Measurements from ENCODE around the gene SULT1E1.

Gene SULT1E1, protein sequence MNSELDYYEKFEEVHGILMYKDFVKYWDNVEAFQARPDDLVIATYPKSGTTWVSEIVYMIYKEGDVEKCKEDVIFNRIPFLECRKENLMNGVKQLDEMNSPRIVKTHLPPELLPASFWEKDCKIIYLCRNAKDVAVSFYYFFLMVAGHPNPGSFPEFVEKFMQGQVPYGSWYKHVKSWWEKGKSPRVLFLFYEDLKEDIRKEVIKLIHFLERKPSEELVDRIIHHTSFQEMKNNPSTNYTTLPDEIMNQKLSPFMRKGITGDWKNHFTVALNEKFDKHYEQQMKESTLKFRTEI

DNA sequence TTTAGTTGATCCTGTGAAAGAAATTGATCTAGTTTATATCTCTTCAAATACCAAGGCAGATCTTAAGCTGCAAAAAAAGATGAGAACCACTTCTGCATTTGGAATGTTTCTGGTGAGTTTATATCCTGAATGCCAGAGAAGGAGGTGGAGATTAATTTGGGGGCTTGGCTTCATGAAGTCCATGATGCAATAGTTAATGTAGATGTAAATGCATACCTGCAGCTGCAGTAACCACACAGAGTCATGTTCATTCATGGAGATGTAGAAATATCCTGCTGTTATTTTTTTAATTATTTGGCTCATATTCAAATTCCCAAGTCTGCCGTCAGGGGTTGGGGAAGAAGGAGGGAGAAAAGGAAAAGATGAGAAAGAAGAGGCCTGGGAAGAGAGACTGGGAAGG is at the start of gene SULT1E1:
SULT1E1 (minus strand) TSS at position 94 of the 400 bp plus-strand sequence. CDS start 2,501 bp downstream, outside the sequence.
- DNase-seq (ENCODE audit: low spot score): no peak

DNA sequence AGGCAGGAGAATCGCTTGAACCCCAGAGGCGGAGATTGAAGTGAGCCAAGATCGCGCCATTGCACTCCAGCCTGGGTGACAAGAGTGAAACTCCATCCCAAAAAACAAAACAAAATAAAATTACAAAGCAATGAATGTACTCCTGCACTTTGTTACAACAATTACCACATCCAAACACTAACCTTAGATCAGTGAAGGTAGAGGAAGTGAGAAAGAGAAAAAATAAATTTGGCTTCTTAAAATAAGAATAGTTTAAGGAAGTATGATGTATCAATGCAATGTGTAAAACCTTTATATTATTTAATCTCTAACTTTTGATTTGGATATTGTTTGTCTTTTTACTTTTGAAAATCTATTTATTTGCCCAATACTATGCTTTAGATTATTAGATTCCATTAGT is 49.2 kb upstream of the SULT1E1 start:
- no peak for DNase-seq (ENCODE audit: low spot score)

DNA sequence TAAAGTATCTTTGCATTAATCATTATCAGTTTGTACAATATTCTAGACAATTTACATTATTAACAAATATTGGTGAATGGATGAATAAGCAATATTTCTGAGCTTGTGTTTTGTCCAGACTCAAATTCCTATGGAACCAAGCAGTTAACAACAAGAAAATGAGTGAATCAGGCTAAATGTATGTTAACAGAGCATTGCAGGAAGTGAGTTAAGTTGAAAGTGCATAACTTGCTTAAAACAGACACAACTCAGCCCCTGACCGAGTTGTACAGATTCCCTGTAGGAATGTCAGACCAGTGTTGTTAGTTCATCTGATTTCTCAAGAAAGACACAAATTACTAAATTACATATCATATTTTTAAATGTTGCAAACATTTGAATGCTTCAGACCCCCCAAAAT is 47.2 kb upstream of the SULT1E1 start:
- DNase-seq (ENCODE audit: low spot score): no peak

DNA sequence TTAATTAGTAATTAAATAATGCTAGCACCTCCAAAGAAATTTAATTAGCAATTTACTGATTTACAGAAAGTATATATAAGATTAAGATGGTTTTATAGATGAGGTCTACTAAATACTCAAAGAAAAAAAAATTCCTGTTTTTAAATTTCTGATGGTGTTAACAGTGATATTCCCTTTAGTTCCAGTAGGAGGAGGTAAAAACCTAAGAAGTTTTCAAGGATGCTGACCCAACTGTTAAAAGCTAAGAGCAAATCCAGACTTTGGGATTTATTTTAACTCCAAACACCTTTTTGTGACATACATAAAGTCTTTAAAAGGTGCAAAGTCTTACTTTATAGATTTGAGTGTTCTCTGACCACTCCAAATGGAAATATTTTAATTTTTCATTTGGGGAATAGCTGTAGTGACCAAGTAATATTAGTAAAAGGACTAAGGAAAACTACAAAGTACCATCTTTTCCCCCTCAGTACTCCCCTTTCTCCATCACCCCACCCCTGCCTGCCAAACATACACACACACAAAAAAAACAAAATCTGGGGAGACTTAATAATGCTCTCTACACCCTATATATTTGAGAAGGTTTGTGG is 36.7 kb upstream of the SULT1E1 start:
- DNase-seq (ENCODE audit: low spot score): no peak

DNA sequence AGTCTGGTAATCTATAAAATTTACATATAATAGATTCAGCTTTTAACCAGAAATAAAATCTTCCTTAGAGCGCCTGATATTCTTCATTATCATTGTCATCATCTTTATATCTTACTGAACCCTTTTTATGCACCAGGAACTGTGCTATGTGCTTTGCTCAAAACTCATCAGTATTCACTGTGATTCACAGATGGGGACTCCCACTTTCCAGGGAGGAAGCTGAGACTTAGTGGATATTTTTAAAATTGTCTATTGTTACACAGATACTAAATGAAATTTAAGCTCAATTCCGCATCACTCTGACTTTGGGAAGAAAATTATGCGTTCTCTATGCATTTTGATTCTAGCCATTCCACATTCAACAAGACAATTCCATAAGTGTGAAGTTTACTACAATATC is 34.8 kb upstream of the SULT1E1 start:
- DNase-seq (ENCODE audit: low spot score): no peak

DNA sequence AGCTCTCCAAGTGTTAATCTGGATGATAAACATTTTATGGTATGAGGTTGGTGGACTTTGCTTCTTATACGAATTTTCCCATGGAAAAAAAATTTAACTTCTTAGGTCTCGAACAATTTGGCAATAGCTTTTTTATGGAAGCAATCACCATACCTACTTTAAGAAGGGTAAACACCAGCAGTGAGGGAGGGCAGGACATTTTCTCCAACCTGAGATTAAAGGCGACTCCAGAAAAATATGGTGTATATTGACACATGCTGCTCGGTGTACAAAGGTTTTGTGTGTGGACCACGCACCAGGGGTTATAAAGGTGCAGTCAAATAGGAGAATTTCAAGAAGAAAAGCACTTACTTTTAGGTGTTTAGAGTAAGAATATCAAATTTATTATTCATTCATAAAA is 34.2 kb upstream of the SULT1E1 start:
- DNase-seq (ENCODE audit: low spot score): no peak

DNA sequence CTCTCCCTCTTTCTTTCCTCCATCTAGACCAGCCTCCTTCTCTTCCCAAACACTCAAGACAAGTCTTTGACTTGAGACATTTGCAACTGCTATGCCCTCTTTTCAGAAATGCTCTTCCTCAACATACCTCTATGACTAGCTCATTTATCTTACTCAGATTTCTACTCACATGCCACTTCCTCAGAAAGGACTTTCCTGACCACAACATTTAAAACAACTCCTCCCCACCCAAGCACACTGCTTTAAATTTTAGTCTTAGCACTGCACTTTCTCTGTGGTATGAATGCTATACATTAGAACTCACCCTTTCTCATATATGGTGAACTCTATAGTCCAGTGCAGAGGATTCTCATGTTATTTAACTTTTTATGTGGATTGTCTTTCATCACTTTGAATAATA is 28.4 kb upstream of the SULT1E1 start:
- DNase-seq (ENCODE audit: low spot score): no peak

DNA sequence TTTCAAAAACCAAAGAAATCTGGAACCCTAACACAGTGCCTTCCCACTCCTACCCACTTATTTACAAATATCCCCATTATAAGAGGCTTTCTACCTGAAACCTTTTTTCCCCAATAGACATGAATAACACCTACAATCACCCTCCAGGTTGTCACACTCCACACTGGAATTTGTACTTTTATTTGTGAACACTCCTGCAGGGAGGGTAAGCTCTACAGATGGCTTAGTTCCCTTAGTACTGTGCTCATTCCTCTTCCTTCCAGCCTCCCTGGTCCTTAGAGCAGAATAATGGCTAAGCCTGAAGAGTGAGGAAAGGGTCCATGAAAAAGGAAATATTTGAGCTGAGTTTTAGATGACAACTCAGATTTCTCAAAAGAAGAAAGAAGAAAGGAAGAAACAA is 22.2 kb upstream of the SULT1E1 start:
- DNase-seq (ENCODE audit: low spot score): no peak

DNA sequence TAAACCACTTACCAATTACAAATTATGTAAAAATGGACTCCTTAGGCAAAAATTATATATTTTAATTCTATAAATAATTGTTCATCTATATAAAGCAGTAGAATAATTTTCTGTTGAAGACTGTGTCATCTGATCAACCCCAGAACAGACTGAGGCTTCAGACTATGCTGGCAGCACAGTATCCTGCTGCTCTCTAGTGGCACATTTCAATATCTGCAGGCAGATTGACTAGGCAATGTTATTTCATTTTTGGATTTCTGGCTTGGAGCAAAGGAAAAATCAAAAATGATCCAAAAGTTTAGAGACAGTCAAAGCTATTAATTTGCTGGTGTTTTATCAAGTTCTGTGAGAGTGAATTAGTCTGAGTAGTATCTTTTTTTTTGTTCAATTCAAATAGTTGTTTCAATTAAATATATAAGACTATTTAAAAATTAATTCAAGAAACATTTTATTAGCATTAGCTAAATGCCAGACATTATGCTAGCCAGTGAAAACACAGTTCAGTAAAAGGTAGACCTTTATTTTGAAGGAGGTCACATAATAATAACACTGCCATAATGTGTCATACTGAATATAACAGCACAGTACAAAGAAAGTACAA is 21.3 kb upstream of the SULT1E1 start:
- DNase-seq (ENCODE audit: low spot score): no peak

DNA sequence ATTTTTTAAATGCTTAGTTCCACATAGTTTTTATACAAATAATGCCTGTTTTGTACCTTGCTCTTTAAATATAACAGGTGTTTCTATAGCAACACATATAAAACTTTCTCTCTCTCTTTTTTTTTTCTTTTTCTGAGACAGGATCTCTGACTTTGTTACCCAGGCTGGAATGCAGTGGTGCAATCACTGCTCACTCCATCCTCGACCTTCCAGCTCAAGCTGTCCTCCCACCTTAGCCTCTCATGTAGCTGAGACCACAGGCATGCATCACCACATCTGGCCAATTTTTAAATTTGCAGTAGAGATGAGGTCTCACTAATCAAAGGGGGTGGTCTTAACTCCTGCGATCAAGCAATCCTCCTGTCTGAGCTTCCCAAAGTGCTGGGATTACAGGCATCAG is 18.3 kb upstream of the SULT1E1 start:
- no peak for DNase-seq (ENCODE audit: low spot score)

DNA sequence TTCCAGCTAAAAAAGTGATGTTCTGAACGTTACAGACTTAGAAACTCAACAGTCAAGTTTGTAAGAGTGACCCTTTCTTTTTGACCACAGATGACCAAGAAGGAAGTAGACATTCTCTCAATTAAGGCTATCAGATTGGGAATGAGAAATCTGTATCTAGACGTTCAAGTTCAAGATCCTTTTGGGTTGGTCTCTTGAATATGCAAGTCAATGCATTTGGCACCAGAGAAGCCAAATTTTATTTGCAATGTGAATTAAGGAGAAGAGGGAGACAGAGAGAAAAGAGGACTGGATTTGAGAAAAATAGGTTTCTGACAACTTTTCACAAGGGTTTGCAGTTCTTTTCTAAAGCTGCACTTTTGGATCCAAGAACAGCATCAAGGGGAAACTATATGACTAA is 17.5 kb upstream of the SULT1E1 start:
- DNase-seq (ENCODE audit: low spot score): no peak

DNA sequence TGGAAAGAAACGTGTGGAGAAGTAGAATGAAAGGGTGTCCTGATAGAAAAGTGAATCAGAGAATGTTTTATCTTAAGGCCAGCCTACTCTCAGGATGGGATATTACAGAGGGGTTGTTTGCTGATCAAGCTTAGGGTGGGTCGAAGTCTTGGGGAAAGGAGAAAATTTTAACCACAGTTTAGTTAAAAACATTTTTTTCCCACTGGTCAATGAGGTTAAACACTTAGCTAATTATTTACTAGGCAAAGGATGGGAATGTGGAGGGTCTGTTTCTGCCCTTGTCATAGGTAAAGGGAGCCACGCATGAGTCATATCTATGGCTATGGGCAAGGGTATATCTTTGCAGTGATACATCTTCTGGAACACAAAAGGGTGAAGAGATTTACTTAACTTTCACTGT is 16.1 kb upstream of the SULT1E1 start:
- DNase-seq (ENCODE audit: low spot score): no peak

DNA sequence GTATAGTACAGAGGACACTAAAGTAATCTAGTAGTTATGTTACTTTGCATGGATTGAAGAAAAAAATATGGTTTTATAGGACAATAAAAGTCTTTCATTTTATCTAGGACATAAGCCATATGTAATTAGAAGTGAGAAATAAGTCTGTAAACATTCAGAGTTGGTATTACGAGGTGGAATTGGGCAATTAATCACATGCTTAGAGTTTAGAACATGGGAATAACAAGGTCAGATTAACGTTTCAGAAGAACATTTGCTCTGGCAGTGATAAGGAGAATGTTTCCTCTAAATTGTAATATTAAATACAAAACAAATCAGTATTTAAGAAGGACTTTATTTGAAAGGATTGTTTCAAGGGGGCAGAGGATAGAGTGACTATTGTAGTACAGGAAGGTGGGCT is 15.6 kb upstream of the SULT1E1 start:
- DNase-seq (ENCODE audit: low spot score): no peak

DNA sequence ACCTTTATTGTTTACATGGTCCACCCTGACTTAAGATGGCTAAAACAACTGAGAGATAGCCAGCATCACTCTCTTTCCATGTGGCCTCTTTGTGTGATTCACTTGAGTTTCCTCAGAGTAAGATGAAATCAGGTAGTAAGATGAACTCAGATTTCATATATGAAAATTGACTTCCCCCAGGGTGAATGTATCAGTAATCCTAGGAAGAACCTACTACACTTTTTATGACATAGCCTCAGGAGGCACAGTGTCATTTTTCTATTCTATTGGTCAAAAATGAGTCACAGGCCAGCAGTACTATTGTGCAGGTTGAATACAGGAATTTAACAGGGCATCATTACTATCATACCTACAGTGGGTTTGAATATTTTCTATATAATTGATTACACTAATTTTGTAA is 14.6 kb upstream of the SULT1E1 start:
- no peak for DNase-seq (ENCODE audit: low spot score)

DNA sequence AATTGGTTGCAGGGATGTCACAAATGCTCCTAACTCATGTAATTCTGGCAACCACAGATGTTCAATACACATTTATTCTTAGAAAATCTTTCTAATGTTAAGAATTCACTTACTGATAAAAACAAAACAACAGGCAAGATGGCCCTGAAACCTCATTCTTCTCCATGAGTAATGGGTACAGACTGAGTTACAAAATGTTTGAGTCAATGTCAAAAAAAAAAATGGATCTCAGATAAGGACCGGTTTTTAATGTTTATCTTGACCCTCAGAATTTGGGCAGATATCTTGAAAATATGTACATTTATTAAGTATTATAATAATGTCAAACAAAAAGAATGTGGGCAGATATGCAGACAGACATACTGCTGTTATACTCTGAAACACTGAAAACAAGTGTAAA is 1.8 kb upstream of the SULT1E1 start:
- DNase-seq (ENCODE audit: low spot score): no peak

DNA sequence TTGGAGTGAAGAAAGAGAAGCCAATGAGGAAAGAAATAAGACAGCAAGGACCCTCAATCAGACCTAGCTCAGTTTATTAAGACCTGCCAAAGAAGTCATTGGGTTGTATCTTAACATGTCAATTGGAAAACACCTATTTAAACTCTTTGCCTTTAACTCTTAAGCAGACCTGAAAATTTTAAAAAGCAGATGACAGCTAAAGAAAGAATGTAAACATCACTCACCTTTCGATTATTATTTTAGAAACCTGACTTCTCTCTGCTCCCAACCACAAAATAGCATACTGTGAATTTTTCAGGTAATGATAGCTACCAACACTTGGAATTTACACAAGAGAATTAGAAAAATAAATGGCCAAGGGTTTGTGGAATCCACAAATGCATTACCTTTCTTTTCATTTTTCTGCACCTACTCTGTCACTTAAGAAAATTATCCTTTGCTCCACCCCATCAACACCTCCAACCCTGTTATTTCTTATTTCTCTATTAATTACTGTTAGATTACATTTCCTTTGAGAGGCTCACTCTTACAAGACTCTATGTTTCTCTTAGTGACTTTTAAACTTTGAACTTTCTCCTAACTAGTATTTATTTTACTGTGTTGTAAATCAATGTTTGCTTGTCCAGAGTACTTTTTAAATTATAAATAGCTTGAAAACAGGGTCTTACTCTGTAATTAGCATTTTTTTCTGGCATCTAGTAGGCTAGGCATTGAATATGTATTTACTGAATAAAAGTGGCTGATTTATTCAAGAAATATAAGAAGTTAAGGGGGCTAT is 765 bp upstream of the SULT1E1 start:
- no peak for DNase-seq (ENCODE audit: low spot score)

DNA sequence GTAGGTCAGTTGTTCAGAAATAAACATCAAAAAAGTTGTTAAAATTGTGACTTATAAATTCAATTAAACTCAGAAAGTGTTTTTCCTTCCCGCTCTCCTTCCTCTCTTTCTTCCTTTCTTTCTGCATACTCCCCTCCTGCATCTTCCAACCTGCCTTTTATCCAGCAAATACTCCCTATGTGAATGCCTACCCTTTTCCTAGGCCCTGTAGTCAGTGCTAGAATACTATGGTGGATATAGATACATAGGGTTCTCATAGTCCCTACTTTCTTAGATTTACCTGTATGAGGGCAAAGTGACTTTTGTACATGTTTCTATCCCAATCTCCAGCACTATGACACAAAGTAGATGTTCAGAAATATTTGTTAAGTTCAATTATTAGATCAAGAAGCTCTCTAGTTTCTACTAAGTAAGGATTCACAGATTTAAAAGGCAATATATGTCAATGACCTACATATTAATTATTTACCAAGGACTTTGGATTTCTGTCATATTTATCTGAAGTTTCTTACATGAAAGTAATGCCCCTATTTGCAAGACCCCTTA is 732 bp downstream of the SULT1E1 start:
- DNase-seq (ENCODE audit: low spot score): no peak

DNA sequence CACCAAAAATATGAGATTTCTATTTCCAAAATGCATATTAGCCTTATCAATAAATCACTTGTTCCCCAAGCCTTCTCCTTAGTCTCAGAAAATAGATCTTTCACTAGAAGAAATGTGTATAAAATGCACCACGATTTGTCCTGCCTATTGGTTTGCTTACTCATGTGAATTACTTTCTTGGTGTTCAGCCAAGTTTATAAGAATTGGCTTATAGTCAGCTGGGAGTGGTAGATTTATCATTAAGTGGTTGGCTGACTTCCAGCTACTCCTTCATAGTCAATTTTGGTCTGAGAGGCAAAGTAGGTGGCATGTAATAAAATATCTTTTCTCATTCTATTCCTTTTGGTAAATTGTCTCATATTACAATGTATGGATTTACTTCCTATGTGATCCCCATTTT is 1.3 kb downstream of the SULT1E1 start:
- no peak for DNase-seq (ENCODE audit: low spot score)

DNA sequence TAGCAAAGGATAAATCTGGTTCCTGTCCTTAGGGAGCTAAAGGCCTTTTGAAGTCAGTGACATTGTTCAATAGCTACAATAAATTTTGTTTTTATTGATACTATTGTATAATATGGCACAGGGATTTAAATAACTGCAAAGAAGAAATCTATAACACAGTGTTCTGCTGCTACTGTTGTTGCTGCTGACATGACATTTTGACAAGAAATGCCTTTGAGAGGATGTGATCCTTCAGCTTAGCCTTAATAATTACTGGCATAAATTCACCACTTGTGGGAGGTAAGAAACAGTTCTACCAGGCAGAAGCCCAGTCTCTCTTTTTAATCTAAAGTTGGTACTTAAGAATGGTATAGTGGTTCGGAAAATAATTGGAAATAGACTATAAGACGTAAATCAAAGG is 4.1 kb downstream of the SULT1E1 start:
- no peak for DNase-seq (ENCODE audit: low spot score)

DNA sequence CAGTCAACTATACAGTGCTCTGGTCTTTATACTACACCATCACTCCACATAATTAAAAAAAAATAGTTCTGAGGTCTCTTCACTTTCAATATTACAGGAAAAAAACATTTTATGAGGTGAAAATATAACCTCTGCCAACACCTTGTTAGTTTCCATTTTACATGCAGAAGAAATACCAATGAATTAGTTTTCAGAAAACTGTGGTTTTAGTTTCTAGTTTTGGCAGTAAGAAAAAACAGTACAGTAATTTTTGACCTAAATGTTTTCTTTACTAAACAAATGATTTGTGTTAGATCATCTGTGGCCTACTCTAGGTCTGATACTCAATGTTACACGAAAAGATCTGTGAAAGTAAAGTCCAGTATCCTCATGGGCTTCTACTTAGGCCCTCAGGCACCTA is 10.0 kb downstream of the SULT1E1 start:
- no peak for DNase-seq (ENCODE audit: low spot score)

DNA sequence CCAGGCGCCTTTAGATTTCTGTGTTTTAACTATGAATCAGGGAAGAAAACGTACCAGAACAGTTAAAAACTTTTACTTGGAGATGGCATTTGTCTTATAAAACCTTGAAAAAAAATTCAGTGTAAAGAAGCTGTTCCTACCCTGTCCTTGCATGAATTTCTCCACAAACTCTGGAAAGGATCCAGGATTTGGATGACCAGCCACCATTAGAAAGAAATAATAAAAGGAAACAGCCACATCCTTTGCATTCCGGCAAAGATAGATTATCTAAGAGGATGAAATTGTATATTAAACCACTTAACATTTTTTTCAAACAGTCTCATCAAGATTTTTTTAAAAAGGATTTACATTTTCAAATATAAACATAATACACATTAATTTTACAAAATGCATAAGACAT is 10.6 kb downstream of the SULT1E1 start:
- DNase-seq (ENCODE audit: low spot score): no peak

DNA sequence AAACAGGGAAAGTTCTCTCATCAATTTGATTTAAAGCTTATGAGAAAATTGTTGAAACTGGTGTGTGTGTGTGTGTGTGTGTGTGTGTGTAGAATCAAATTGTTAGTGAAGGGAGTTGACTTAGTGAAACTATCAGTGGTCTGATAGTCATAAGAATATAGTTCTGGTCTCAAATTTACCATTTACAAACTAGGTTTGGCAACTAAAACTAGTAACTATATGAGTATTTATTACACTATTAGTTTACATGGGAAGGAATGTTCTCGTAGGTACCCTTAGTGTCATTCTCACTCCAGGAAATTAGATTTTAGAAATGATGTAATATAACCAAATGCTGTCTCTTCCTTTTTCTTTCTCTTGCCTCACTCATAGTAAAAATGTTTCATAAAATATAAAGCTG is 11.9 kb downstream of the SULT1E1 start:
- no peak for DNase-seq (ENCODE audit: low spot score)

DNA sequence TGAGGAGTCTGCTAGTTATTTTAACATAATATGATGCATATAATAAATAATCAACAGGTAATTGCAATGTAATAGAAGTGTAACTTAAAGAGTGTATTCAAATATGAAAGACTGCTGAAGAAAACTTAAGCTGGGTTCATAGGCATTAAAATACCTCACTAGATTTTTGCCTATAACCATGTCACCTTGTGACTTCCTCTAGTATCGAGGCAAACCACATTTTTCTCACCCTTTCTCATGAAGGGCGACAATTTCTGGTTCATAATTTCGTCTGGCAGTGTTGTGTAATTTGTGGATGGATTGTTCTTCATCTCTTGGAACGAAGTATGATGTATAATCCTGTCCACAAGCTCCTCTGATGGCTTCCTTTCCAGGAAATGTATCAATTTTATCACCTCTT is 16.0 kb downstream of the SULT1E1 start:
- no peak for DNase-seq (ENCODE audit: low spot score)

Data from ecto neural progenitor cell (in vitro differentiated cells).